PC-9 (cell line): Measurements from ENCODE around the gene HBZ. TPM values are rescaled to one million over a fixed set of nuclear protein-coding genes. Genes with fewer than 3 reads are reported as not detected.

Source experiments
- BruUV-seq: library from RNA; stranded (reverse); fragments of 400-500 nt; replicated peaks from 2 replicates; lab custom pipeline; 2021; lab: Mats Ljungman, UMichigan
- CTCF ChIA-PET: fragments of 300-600 bp; sonication (Branson Sonifier 250); formaldehyde crosslinking; loops from one replicate; lab custom pipeline; 2022; ENCODE audit warnings: antibody characterized with exemption; lab: Charles Lee
- POLR2A ChIA-PET: fragments of 300-600 bp; sonication (Branson Sonifier 250); formaldehyde crosslinking; loops from one replicate; lab custom pipeline; 2022; ENCODE audit warnings: antibody characterized with exemption; ENCODE audit not compliant: unreplicated experiment; lab: Charles Lee
- DNase-seq, 2 experiments: peaks; one replicate each; pipeline versions ENCODE4 v3.0.0 to v3.0.0-alpha.2; 2015 to 2022; ENCODE audit warnings: mixed read lengths in 1 of 2
- H2AFZ ChIP-seq: fragments of 200-600 bp; sonication (generic); 2 replicates; pipeline ENCODE4 v1.8.1; 2017; ENCODE audit warnings: antibody characterized with exemption
- H3F3A ChIP-seq: fragments of 200-600 bp; sonication (generic); 2 replicates; pipeline ENCODE4 v1.8.1; 2017; ENCODE audit warnings: antibody characterized with exemption, mild to moderate bottlenecking, low read depth; ENCODE audit not compliant: insufficient read depth
- H3K27ac ChIP-seq: fragments of 200-600 bp; sonication (generic); 2 replicates; pipeline ENCODE4 v1.6.1; 2016; ENCODE audit warnings: mixed run types
- H3K27me3 ChIP-seq: fragments of 200-600 bp; sonication (generic); 2 replicates; pipeline ENCODE4 v1.6.1; 2016; ENCODE audit warnings: low read depth, mixed run types; ENCODE audit not compliant: insufficient read depth
- H3K36me3 ChIP-seq: fragments of 200-600 bp; sonication (generic); 2 replicates; pipeline ENCODE4 v1.6.1; 2016; ENCODE audit warnings: low read depth, mixed run types
- H3K4me1 ChIP-seq: fragments of 200-600 bp; sonication (generic); replicated peaks from 2 replicates; pipeline ENCODE4 v1.6.1; 2016; ENCODE audit warnings: mixed run types; ENCODE audit not compliant: insufficient read depth
- H3K4me2 ChIP-seq: fragments of 200-600 bp; sonication (generic); 2 replicates; pipeline ENCODE4 v1.6.1; 2017; ENCODE audit warnings: mixed run types
- H3K4me3 ChIP-seq: fragments of 200-600 bp; sonication (generic); 2 replicates; pipeline ENCODE4 v1.6.1; 2016; ENCODE audit warnings: mixed run types
- H3K79me2 ChIP-seq: fragments of 200-600 bp; sonication (generic); 2 replicates; pipeline ENCODE4 v1.6.1; 2017; ENCODE audit warnings: low read depth, mixed run types
- H3K9me2 ChIP-seq: fragments of 200-600 bp; sonication (generic); 2 replicates; pipeline ENCODE4 v1.8.1; 2017; ENCODE audit warnings: mild to moderate bottlenecking; ENCODE audit not compliant: insufficient read depth
- H3K9me3 ChIP-seq: fragments of 200-600 bp; sonication (generic); 2 replicates; pipeline ENCODE4 v1.8.1; 2016; ENCODE audit warnings: low read depth; ENCODE audit not compliant: insufficient read depth
- H4K20me1 ChIP-seq: fragments of 200-600 bp; sonication (generic); 2 replicates; pipeline ENCODE4 v1.8.1; 2017; ENCODE audit not compliant: insufficient read depth
- EZH2 ChIP-seq: fragments of 200-600 bp; sonication (generic); IDR thresholded peaks from 2 replicates; pipeline ENCODE4 v1.8.0; 2017; ENCODE audit warnings: antibody characterized with exemption, low read depth
- intact Hi-C: fragments of 100-400 bp; cut with micrococcal nuclease; formaldehyde crosslinking; loops from one replicate; pipeline ENCODE4 v1.10.0; 2022; ENCODE audit not compliant: unreplicated experiment
- total RNA-seq: library from RNA; stranded (reverse); gene quantifications from 2 replicates; pipeline ENCODE4 v1.2.3, GENCODE V29; 2021
- TF ChIP-seq, protein P1 (sequence below): fragments of 200-600 bp; sonication (generic); conservative IDR thresholded peaks from 2 replicates; pipeline ENCODE4 v1.6.1; 2017; ENCODE audit warnings: mixed run types, antibody characterized with exemption, mild to moderate bottlenecking, moderate library complexity

Gene HBZ
- total RNA-seq, 1 experiment from 2014 or later = not detected

DNA sequence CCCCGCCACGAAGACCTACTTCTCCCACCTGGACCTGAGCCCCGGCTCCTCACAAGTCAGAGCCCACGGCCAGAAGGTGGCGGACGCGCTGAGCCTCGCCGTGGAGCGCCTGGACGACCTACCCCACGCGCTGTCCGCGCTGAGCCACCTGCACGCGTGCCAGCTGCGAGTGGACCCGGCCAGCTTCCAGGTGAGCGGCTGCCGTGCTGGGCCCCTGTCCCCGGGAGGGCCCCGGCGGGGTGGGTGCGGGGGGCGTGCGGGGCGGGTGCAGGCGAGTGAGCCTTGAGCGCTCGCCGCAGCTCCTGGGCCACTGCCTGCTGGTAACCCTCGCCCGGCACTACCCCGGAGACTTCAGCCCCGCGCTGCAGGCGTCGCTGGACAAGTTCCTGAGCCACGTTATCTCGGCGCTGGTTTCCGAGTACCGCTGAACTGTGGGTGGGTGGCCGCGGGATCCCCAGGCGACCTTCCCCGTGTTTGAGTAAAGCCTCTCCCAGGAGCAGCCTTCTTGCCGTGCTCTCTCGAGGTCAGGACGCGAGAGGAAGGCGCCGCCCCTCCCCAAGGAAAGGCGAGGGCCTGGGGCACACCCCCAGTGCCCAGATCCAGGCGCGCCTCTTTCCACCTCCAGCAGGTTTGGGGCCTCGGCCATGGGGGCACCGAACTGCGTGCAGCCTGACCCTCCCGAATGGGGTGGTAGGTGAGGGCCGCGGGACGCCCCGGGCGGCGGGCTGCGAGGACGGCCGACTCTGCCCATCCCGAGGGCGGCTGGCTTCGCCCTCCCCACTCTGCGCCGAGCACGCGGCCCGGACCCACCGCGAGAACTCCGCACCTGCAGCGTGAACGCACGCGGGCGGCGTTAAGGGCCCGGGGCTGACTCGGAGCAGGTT lies 28.5 kb downstream of the HBZ start:
- Histone ChIP-seq H3K4me3 (no peak overlapping the region), H3K79me2 (no peaks in the 10 kb centered on the region), H3K27me3 (0 out of 2 replicates have a peak, but pooled peaks cover 4% of the 10 kb centered on the region), H3K36me3 (no peaks in the 10 kb centered on the region), H3K9me2 (no peaks in the 10 kb centered on the region), H3F3A (peaks cover 21% of the 10 kb centered on the region; the same call in 1 of the 2 replicates), H3K4me1 (no peaks in the 10 kb centered on the region), H2AFZ (no peak overlapping the region), H3K27ac (no peak overlapping the region), H3K4me2 (peak overlapping the region; percentile 63), H4K20me1 (peaks cover 3% of the 10 kb centered on the region; the same call in 1 of the 2 replicates), H3K9me3 (no peaks in the 10 kb centered on the region)
- POLR2A ChIA-PET = no interaction called here
- BruUV-seq = no TSS peak
- CTCF ChIA-PET = no interaction called here
- TF ChIP-seq, protein P1, sequence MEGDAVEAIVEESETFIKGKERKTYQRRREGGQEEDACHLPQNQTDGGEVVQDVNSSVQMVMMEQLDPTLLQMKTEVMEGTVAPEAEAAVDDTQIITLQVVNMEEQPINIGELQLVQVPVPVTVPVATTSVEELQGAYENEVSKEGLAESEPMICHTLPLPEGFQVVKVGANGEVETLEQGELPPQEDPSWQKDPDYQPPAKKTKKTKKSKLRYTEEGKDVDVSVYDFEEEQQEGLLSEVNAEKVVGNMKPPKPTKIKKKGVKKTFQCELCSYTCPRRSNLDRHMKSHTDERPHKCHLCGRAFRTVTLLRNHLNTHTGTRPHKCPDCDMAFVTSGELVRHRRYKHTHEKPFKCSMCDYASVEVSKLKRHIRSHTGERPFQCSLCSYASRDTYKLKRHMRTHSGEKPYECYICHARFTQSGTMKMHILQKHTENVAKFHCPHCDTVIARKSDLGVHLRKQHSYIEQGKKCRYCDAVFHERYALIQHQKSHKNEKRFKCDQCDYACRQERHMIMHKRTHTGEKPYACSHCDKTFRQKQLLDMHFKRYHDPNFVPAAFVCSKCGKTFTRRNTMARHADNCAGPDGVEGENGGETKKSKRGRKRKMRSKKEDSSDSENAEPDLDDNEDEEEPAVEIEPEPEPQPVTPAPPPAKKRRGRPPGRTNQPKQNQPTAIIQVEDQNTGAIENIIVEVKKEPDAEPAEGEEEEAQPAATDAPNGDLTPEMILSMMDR = no peak
- TF ChIP-seq EZH2 = no peak
- intact Hi-C loops = loop anchor here (1.0 kb wide), 1 partner anchor 74 kb away; no protein-coding TSS in a partner anchor
- DNase-seq = peak in 1 of 2 experiments; percentile 85

DNA sequence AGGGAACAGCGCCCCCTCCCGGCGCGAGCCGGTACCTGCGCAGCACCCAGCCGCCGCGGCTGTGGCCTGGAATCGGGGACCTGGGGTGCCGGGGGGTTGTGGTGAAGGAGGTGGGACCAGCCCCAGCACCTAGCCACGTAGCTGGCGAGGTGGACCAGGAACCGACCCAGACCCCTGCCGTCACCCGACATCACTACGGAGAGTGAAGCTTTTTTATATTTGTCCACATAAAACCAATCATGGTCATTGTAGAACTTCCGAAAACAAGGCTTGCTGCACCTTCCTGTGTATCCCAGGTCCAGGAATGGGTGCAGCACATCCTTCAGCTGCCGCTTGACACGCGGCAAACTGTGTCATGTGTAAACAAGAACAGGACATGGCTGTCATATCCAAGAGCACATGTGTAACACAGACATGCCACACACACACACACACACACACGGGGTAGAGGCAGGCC lies 29.1 kb downstream of the HBZ start:
- Histone ChIP-seq H3K27ac (no peak overlapping the region), H3K4me1 (no peaks in the 10 kb centered on the region), H3K36me3 (no peaks in the 10 kb centered on the region), H4K20me1 (peaks cover 3% of the 10 kb centered on the region; the same call in 1 of the 2 replicates), H3K4me2 (peak overlapping the region; percentile 63), H3K9me2 (no peaks in the 10 kb centered on the region), H3K9me3 (no peaks in the 10 kb centered on the region), H3K4me3 (no peak overlapping the region), H2AFZ (no peak overlapping the region), H3K79me2 (no peaks in the 10 kb centered on the region), H3F3A (peaks cover 21% of the 10 kb centered on the region; the same call in 1 of the 2 replicates), H3K27me3 (0 out of 2 replicates have a peak, but pooled peaks cover 4% of the 10 kb centered on the region)
- TF ChIP-seq EZH2 = no peak
- TF ChIP-seq, protein P1 = peak; percentile 93
- ChIA-PET CTCF (interaction anchor here (1.0 kb wide), 1 partner anchor 25 kb away, joined by 3 read pairs; no protein-coding TSS in a partner anchor), POLR2A (interaction anchor here (0.7 kb wide), 1 partner anchor 61 kb away, joined by 7 read pairs; no protein-coding TSS in a partner anchor)
- intact Hi-C loops = loop anchor here (1.0 kb wide), 1 partner anchor 74 kb away; no protein-coding TSS in a partner anchor
- DNase-seq = no peak
- BruUV-seq = no TSS peak

DNA sequence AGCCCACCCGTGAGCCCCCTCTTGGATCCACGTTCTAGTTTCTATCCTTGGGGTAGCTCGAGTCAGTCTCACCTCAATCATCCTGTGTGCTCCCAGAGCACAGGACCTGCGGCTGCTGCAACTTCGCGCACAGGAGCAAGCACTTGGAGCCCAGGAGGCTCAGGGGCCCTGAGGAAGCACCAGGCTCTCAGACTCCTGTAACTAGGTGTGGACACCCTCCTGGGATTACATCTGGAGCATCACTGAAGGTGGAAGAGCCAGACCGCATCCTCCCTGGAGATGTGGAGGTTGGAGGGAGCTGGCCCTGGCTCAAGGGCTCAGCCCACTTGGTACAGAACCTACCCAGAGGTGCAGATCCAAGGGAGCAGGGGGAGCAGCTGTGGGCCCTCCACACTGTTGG lies 30.6 kb downstream of the HBZ start:
- no peak for TF ChIP-seq EZH2
- TF ChIP-seq, protein P1 = no peak
- Histone ChIP-seq H3K36me3 (no peaks in the 10 kb centered on the region), H2AFZ (no peak overlapping the region), H3K4me1 (no peaks in the 10 kb centered on the region), H3K9me3 (no peaks in the 10 kb centered on the region), H3F3A (peaks cover 18% of the 10 kb centered on the region; the same call in 1 of the 2 replicates), H3K27ac (no peak overlapping the region), H3K9me2 (no peaks in the 10 kb centered on the region), H3K79me2 (no peaks in the 10 kb centered on the region), H3K4me3 (no peak overlapping the region), H3K27me3 (no peaks in the 10 kb centered on the region), H3K4me2 (no peak overlapping the region), H4K20me1 (peaks cover 3% of the 10 kb centered on the region; the same call in 1 of the 2 replicates)
- no TSS peak for BruUV-seq
- intact Hi-C loops = no loop called here
- POLR2A ChIA-PET = no interaction called here
- CTCF ChIA-PET = interaction anchor here (0.6 to 0.7 kb wide), 2 partner anchors 72 to 76 kb away, joined by 3 to 6 read pairs; no protein-coding TSS in a partner anchor
- DNase-seq = no peak
